Measurements from ENCODE around the gene SFMBT1.

DNA sequence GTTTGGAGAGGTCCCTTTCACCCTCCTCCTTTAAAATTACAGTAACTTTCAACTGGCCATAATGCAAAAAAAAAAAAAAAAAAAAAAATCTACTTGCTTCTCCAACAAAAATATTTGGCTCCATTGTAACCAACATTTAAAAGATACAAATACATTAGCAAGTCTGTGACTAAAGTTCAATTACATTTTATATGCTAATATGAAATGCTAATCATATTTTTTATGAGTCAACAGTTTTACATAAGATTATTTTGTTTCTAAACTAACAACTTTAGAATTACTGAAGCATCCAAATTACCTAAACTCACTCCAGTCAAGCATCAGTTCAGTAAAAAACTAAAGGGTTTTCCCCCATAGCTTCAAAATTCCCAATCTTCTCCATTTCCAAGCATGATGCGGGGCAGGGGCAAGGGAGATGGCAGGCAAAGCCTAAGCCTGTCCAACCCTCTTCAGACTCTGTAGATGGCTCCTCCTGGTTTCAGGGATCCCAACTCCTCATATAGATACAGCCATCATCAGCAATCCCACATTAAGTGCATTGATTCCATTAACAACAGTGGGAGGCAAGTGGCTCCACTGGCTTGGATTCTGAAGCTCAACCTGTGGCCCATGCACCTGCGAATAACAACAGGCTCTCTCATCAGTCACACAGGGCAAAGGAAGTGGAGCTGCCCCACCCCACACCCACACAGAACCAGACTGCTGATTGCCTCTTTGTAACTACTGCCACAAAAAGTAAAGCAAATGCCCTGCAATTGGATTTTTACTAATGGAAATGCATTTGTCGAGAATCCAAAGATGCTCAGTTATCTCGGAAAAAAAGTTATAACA is 15.0 kb downstream of the SFMBT1 start:
- TF ChIP-seq, protein P1, sequence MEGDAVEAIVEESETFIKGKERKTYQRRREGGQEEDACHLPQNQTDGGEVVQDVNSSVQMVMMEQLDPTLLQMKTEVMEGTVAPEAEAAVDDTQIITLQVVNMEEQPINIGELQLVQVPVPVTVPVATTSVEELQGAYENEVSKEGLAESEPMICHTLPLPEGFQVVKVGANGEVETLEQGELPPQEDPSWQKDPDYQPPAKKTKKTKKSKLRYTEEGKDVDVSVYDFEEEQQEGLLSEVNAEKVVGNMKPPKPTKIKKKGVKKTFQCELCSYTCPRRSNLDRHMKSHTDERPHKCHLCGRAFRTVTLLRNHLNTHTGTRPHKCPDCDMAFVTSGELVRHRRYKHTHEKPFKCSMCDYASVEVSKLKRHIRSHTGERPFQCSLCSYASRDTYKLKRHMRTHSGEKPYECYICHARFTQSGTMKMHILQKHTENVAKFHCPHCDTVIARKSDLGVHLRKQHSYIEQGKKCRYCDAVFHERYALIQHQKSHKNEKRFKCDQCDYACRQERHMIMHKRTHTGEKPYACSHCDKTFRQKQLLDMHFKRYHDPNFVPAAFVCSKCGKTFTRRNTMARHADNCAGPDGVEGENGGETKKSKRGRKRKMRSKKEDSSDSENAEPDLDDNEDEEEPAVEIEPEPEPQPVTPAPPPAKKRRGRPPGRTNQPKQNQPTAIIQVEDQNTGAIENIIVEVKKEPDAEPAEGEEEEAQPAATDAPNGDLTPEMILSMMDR (IDR thresholded peaks at IDR 0.05): no peak
- no peak for TF ChIP-seq POLR2A (IDR thresholded peaks at IDR 0.05)
- no peak for TF ChIP-seq EP300 (IDR thresholded peaks at IDR 0.05)

All from ovary (tissue), 3 donors.